Measurements from ENCODE around the gene ABCA5. TPM values are rescaled to one million over a fixed set of nuclear protein-coding genes. Genes with fewer than 3 reads are reported as not detected.

The ABCA5 gene
- total and polyA plus RNA-seq, 2 of the 13 experiments (the other 11 are each of a cell fraction or from before 2014, with no cell fraction given): 9.7 to 10.1 TPM

DNA sequence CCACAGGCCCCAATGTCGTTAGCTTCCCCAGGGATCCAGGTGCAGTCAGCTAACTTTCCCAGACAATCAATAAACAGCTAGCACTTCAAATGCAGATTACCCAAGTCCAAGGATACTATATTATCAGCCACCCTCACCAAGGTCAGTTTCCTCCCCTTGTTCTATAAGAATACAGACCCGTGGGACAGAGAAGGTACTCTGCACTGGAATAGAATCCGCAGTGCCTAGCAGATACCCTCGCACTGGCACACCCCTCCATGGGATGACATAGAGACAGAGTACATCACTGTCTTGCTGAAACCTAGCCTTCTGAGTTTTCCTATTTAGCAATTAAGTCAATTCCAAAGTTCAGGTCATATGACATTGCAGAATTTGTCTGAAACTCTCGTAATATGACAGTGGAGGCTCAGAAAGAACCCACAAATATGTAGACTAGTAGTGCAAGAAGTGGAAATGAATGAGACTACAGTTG, 58.4 kb downstream of the ABCA5 start (continued):
- TF ChIP-seq, protein P1, sequence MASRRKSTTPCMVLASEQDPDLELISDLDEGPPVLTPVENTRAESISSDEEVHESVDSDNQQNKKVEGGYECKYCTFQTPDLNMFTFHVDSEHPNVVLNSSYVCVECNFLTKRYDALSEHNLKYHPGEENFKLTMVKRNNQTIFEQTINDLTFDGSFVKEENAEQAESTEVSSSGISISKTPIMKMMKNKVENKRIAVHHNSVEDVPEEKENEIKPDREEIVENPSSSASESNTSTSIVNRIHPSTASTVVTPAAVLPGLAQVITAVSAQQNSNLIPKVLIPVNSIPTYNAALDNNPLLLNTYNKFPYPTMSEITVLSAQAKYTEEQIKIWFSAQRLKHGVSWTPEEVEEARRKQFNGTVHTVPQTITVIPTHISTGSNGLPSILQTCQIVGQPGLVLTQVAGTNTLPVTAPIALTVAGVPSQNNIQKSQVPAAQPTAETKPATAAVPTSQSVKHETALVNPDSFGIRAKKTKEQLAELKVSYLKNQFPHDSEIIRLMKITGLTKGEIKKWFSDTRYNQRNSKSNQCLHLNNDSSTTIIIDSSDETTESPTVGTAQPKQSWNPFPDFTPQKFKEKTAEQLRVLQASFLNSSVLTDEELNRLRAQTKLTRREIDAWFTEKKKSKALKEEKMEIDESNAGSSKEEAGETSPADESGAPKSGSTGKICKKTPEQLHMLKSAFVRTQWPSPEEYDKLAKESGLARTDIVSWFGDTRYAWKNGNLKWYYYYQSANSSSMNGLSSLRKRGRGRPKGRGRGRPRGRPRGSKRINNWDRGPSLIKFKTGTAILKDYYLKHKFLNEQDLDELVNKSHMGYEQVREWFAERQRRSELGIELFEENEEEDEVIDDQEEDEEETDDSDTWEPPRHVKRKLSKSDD (CRISPR knock-in tag; IDR thresholded peaks at IDR 0.05; ENCODE audit: low read depth): 0 out of 2 replicates have a peak, but pooled peaks have one; percentile 21
- TF ChIP-seq, protein P2, sequence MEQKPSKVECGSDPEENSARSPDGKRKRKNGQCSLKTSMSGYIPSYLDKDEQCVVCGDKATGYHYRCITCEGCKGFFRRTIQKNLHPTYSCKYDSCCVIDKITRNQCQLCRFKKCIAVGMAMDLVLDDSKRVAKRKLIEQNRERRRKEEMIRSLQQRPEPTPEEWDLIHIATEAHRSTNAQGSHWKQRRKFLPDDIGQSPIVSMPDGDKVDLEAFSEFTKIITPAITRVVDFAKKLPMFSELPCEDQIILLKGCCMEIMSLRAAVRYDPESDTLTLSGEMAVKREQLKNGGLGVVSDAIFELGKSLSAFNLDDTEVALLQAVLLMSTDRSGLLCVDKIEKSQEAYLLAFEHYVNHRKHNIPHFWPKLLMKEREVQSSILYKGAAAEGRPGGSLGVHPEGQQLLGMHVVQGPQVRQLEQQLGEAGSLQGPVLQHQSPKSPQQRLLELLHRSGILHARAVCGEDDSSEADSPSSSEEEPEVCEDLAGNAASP (CRISPR knock-in tag; IDR thresholded peaks at IDR 0.05; ENCODE audit: borderline replicate concordance): 0 out of 2 replicates have a peak, but pooled peaks have one; percentile 31
- TF ChIP-seq MED13 (CRISPR knock-in tag; IDR thresholded peaks at IDR 0.05) (no peak), KAT7 (CRISPR knock-in tag; IDR thresholded peaks at IDR 0.05; ENCODE audit: borderline replicate concordance) (no peak), ZNF549 (CRISPR knock-in tag; IDR thresholded peaks at IDR 0.05) (no peak), LCORL (IDR thresholded peaks at IDR 0.05) (no peak), LCORL (CRISPR knock-in tag; IDR thresholded peaks at IDR 0.05) (peak; percentile 73), ZNF234 (CRISPR knock-in tag; conservative IDR thresholded peaks at IDR 0.05) (no peak), ZNF644 (CRISPR knock-in tag; IDR thresholded peaks at IDR 0.05; ENCODE audit: low read depth) (0 out of 2 replicates have a peak, but pooled peaks have one; percentile 64), NKX3-1 (CRISPR knock-in tag; IDR thresholded peaks at IDR 0.05) (no peak), POGZ (CRISPR knock-in tag; IDR thresholded peaks at IDR 0.05) (peak; percentile 74), NCOA5 (CRISPR knock-in tag; IDR thresholded peaks at IDR 0.05) (no peak), POLR2AphosphoS2 (IDR thresholded peaks at IDR 0.05; ENCODE audit: low read depth, low read length) (no peak), ZNF841 (CRISPR knock-in tag; IDR thresholded peaks at IDR 0.05; ENCODE audit: borderline replicate concordance) (no peak), NCOA1 (CRISPR knock-in tag; IDR thresholded peaks at IDR 0.05) (no peak), ZNF891 (CRISPR knock-in tag; IDR thresholded peaks at IDR 0.05) (no peak), PCBP1 (IDR thresholded peaks at IDR 0.05; ENCODE audit: borderline replicate concordance, low read depth, low read length) (no peak)
- TF ChIP-seq, protein P3, sequence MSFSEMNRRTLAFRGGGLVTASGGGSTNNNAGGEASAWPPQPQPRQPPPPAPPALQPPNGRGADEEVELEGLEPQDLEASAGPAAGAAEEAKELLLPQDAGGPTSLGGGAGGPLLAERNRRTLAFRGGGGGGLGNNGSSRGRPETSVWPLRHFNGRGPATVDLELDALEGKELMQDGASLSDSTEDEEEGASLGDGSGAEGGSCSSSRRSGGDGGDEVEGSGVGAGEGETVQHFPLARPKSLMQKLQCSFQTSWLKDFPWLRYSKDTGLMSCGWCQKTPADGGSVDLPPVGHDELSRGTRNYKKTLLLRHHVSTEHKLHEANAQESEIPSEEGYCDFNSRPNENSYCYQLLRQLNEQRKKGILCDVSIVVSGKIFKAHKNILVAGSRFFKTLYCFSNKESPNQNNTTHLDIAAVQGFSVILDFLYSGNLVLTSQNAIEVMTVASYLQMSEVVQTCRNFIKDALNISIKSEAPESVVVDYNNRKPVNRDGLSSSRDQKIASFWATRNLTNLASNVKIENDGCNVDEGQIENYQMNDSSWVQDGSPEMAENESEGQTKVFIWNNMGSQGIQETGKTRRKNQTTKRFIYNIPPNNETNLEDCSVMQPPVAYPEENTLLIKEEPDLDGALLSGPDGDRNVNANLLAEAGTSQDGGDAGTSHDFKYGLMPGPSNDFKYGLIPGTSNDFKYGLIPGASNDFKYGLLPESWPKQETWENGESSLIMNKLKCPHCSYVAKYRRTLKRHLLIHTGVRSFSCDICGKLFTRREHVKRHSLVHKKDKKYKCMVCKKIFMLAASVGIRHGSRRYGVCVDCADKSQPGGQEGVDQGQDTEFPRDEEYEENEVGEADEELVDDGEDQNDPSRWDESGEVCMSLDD (CRISPR knock-in tag; IDR thresholded peaks at IDR 0.05; ENCODE audit: borderline replicate concordance): no peak
- TF ChIP-seq, protein P4, sequence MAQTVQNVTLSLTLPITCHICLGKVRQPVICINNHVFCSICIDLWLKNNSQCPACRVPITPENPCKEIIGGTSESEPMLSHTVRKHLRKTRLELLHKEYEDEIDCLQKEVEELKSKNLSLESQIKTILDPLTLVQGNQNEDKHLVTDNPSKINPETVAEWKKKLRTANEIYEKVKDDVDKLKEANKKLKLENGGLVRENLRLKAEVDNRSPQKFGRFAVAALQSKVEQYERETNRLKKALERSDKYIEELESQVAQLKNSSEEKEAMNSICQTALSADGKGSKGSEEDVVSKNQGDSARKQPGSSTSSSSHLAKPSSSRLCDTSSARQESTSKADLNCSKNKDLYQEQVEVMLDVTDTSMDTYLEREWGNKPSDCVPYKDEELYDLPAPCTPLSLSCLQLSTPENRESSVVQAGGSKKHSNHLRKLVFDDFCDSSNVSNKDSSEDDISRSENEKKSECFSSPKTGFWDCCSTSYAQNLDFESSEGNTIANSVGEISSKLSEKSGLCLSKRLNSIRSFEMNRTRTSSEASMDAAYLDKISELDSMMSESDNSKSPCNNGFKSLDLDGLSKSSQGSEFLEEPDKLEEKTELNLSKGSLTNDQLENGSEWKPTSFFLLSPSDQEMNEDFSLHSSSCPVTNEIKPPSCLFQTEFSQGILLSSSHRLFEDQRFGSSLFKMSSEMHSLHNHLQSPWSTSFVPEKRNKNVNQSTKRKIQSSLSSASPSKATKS (CRISPR knock-in tag; IDR thresholded peaks at IDR 0.05): no peak
- TF ChIP-seq, protein P5, sequence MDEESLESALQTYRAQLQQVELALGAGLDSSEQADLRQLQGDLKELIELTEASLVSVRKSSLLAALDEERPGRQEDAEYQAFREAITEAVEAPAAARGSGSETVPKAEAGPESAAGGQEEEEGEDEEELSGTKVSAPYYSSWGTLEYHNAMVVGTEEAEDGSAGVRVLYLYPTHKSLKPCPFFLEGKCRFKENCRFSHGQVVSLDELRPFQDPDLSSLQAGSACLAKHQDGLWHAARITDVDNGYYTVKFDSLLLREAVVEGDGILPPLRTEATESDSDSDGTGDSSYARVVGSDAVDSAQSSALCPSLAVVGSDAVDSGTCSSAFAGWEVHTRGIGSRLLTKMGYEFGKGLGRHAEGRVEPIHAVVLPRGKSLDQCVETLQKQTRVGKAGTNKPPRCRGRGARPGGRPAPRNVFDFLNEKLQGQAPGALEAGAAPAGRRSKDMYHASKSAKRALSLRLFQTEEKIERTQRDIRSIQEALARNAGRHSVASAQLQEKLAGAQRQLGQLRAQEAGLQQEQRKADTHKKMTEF (CRISPR knock-in tag; IDR thresholded peaks at IDR 0.05): peak; percentile 76
